Endothelial cell (in vitro differentiated cells): ENCODE measurements around the gene NEURL4. TPM values are rescaled to one million over a fixed set of nuclear protein-coding genes. Genes with fewer than 3 reads are reported as not detected.
"Not testable (repeated sequence)": the region's sequence is repeated elsewhere in the genome, so short reads cannot be mapped to it uniquely, and the experiment has no call there.

Source experiments
- DNase-seq: peaks from one replicate; pipeline ENCODE4 v3.0.0; 2021; ENCODE audit warnings: low spot score
- H3K27ac Mint-ChIP-seq: one replicate; pipeline ENCODE4 v1.8.0; 2021; ENCODE audit warnings: mixed read lengths, inconsistent platforms; ENCODE audit not compliant: unreplicated experiment
- H3K27me3 Mint-ChIP-seq: one replicate; pipeline ENCODE4 v1.8.0; 2021; ENCODE audit warnings: mild to moderate bottlenecking, moderate library complexity, mixed read lengths, inconsistent platforms; ENCODE audit not compliant: unreplicated experiment
- H3K36me3 Mint-ChIP-seq: one replicate; pipeline ENCODE4 v1.8.0; 2021; ENCODE audit warnings: mild to moderate bottlenecking, low read depth, mixed read lengths, inconsistent platforms; ENCODE audit not compliant: unreplicated experiment
- H3K4me1 Mint-ChIP-seq: one replicate; pipeline ENCODE4 v1.8.0; 2021; ENCODE audit warnings: mild to moderate bottlenecking, mixed read lengths, inconsistent platforms; ENCODE audit not compliant: unreplicated experiment
- H3K4me3 Mint-ChIP-seq: one replicate; pipeline ENCODE4 v1.8.0; 2021; ENCODE audit warnings: mild to moderate bottlenecking, mixed read lengths, inconsistent platforms; ENCODE audit not compliant: unreplicated experiment
- H3K9me3 Mint-ChIP-seq: one replicate; pipeline ENCODE4 v1.8.0; 2021; ENCODE audit warnings: mixed read lengths, inconsistent platforms; ENCODE audit not compliant: unreplicated experiment
- long read RNA-seq: library from polyadenylated mRNA; unstranded; transcript quantifications from one replicate; pipeline ENCODE4 v2.0.0, GENCODE V29; 2020; ENCODE audit not compliant: unreplicated experiment
- total RNA-seq: library from RNA; stranded (reverse); fragmentation: NEBNext Ultra II Directional; extraction: Animal tissue kit (Norgen Biotek cat#: 25700); gene quantifications from one replicate; pipeline ENCODE4 v1.2.1, GENCODE V29; 2021; ENCODE audit not compliant: unreplicated experiment
- TF ChIP-seq, protein P1 (sequence below): fragments of 200-600 bp; sonication (generic); IDR thresholded peaks from one replicate; pipeline ENCODE4 v1.5.0; 2021; ENCODE audit warnings: antibody characterized with exemption; ENCODE audit not compliant: unreplicated experiment

The NEURL4 gene
- total RNA-seq: 55.7 TPM
- long read RNA-seq, partial matches to known transcripts: 1 of 1 reads
- long read RNA-seq, other reads (novel, unspliced or antisense): 0 of 1 reads

DNA sequence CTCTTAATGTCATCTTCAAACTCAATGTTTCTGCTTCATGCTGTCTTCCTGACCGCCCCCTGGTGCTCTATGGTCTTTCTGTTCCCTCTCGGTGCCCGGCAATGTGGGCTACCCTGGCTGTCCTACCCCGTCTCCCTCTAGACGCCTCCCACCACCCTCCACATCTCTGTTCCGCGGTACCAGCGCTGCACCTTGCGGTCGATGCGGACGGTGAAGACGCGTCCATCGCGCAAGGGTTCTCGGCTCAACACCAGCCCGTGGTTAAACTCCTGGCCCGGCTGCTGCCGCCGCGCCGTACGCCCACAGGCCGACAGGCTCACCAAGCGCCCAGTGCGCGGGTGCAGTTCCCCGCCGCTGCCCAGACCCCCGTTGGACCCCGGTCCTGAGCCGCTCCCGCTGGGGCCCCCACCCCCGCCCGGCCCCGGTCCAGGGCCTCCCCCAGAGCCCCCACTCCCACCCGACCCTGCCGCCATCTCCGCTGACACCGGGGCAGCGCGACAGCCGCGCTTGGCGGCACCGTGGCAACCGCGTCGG lies at the start of gene NEURL4:
Gene NEURL4, minus strand, starts transcription at position 496 of the 534 bp plus-strand sequence. Its CDS starts 23 bp downstream, at position 473.
- Mint-ChIP-seq H3K36me3 (peaks cover 13% of the 10 kb centered on the region), H3K4me3 (peak within 1 kb of the TSS; percentile 97), H3K9me3 (no peaks in the 10 kb centered on the region), H3K27me3 (peaks cover 9% of the 10 kb centered on the region), H3K4me1 (peaks cover 17% of the 10 kb centered on the region), H3K27ac (peak within 1 kb of the TSS; percentile 95)
- TF ChIP-seq, protein P1, sequence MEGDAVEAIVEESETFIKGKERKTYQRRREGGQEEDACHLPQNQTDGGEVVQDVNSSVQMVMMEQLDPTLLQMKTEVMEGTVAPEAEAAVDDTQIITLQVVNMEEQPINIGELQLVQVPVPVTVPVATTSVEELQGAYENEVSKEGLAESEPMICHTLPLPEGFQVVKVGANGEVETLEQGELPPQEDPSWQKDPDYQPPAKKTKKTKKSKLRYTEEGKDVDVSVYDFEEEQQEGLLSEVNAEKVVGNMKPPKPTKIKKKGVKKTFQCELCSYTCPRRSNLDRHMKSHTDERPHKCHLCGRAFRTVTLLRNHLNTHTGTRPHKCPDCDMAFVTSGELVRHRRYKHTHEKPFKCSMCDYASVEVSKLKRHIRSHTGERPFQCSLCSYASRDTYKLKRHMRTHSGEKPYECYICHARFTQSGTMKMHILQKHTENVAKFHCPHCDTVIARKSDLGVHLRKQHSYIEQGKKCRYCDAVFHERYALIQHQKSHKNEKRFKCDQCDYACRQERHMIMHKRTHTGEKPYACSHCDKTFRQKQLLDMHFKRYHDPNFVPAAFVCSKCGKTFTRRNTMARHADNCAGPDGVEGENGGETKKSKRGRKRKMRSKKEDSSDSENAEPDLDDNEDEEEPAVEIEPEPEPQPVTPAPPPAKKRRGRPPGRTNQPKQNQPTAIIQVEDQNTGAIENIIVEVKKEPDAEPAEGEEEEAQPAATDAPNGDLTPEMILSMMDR: no peak
- DNase-seq: no peak

DNA sequence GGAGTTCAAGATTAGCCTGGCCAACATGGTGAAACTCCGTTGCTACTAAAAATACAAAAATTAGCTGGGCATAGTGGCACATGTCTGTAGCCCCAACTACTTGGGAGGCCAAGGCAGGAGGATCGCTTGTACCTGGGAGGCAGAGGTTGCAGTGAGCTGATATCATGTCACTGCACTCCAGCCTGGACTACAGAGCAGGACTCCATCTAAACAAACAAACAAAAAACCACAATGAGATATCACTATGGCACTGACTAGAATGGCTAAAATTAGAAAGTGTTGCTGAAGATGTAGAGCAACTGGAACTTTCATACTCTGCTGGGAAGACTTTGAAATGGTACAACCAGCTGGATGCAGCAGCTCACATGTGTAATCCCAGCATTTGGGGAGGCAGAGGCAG lies 45.2 kb upstream of the NEURL4 start:
- TF ChIP-seq, protein P1: no peak
- H3K27me3 Mint-ChIP-seq: peaks cover 2% of the 10 kb centered on the region
- H3K27ac Mint-ChIP-seq: no peak overlapping the region
- H3K4me1 Mint-ChIP-seq: no peaks in the 10 kb centered on the region
- no peak overlapping the region for H3K4me3 Mint-ChIP-seq
- H3K9me3 Mint-ChIP-seq: no peaks in the 10 kb centered on the region
- DNase-seq: no peak
- H3K36me3 Mint-ChIP-seq: peaks cover 1% of the 10 kb centered on the region

DNA sequence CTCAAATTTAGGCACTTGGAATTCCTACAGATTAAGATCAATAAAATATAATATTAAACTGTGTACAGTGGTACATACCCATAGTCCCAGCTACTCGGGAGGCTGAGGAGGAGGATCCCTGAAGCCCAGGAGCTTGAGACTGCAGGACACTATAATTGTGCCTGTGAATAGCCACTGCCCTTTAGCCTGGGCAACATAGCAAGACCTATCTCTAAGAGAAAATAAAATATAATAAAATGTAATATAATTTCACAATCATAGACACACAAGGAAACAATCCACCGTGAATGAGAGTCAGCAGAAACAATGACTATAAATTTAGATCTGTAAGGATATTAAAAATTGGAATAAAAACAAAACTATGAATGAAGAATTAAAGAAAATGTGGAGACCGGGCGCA lies 41.7 kb upstream of the NEURL4 start:
- TF ChIP-seq, protein P1: no peak
- Mint-ChIP-seq H3K4me1 (no peaks in the 10 kb centered on the region), H3K27me3 (peaks cover 2% of the 10 kb centered on the region), H3K4me3 (no peak overlapping the region), H3K27ac (no peak overlapping the region), H3K9me3 (no peaks in the 10 kb centered on the region), H3K36me3 (no peaks in the 10 kb centered on the region)
- DNase-seq: no peak

DNA sequence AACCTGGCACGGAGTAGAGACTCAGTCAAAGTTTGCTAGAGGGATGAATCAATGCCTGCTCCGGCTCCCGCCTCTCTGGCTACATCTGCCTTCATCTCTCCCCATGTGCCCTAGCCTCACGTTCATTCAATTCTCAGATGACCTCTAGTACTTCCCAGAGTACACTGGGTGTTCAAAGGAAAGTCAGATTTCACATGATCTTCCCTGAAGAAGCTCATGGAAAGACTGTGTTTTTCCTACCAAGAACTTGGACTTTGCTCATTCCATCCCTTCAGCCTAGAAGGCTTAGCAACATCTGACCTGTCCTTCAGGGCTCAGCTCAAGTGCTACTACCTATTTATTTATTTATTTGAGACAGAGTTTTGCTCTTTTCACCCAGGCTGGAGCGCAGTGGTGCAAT lies 40.7 kb upstream of the NEURL4 start:
- no peak overlapping the region for H3K4me3 Mint-ChIP-seq
- no peaks in the 10 kb centered on the region for H3K9me3 Mint-ChIP-seq
- peaks cover 2% of the 10 kb centered on the region for H3K27me3 Mint-ChIP-seq
- H3K4me1 Mint-ChIP-seq: no peaks in the 10 kb centered on the region
- DNase-seq: no peak
- no peak overlapping the region for H3K27ac Mint-ChIP-seq
- H3K36me3 Mint-ChIP-seq: no peaks in the 10 kb centered on the region
- TF ChIP-seq, protein P1: no peak

DNA sequence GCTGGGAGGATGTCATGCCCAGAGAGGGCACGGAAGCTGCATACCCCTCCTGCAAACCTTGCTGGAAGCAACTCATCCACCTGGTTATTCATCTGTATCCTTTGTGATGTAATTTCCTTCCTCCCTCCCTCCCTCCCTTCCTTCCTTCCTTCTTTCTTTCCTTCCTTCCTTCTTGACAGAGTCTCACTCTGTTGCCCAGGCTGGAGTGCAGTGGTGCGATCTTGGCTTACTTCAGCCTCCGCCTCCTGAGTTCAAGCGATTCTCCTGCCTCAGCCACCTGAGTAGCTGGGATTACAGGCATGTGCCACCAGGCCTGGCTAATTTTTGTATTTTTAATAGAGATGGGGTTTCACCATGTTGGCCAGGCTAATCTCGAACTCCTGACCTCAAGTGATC lies 39.5 kb upstream of the NEURL4 start:
- not testable (repeated sequence) for H3K36me3 Mint-ChIP-seq, DNase-seq, H3K4me3 Mint-ChIP-seq, H3K9me3 Mint-ChIP-seq, H3K4me1 Mint-ChIP-seq, H3K27me3 Mint-ChIP-seq, H3K27ac Mint-ChIP-seq
